Upper lobe of left lung (tissue), 4 donors: ENCODE measurements around the gene THRA.

Experiments
- EP300 ChIP-seq, 4 donors: sonication (generic); formaldehyde crosslinking; IDR thresholded peaks; one replicate each; pipeline ENCODE4 v1.5.1; 2017; ENCODE audit warnings: antibody characterized with exemption in 4 of 4, control low read depth in 2 of 4
- POLR2A ChIP-seq, 4 donors: fragments of 450-650 bp; IDR thresholded peaks; one replicate each; pipeline ENCODE4 v1.5.1; 2016 to 2017; ENCODE audit warnings: antibody characterized with exemption in 4 of 4, mild to moderate bottlenecking in 2 of 4
- POLR2AphosphoS5 ChIP-seq, 2 donors: sonication (generic); formaldehyde crosslinking; IDR thresholded peaks; one replicate each; pipeline ENCODE4 v1.5.1; 2017; ENCODE audit warnings: antibody characterized with exemption in 2 of 2

DNA sequence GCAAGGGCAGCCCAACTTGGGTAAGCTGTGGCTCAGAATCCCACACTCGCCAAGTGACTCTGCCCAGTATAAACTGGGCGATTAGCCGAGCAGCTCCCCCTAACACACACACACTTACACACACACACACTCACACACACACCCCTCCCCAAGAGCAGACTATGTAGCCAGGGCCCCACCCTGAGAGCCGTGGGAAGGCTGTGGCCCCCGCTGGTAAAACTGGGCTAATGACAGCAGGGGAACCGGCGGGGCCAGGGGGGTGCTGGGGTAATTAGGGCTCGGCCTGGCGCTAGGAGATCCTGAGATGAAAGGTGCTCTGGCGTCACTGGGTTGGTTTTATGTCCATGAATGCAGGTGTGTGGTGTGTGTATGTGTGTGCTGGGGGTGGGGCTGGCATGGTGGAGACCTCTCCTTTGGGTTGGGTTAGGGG lies 1.1 kb upstream of the THRA start:
- no peak for TF ChIP-seq POLR2AphosphoS5 (IDR thresholded peaks at IDR 0.05)
- TF ChIP-seq POLR2A (IDR thresholded peaks at IDR 0.05), result no peak
- no peak for TF ChIP-seq EP300 (IDR thresholded peaks at IDR 0.05)
